Fibroblast of the aortic adventitia (primary cell): ENCODE results near the gene TMEM204. TPM values are rescaled to one million over a fixed set of nuclear protein-coding genes. Genes with fewer than 3 reads are reported as not detected.

Experiments
- DNase-seq: peaks from one replicate; pipeline ENCODE4 v3.0.0-alpha.2; 2010; ENCODE audit warnings: low read depth
- H3K4me3 ChIP-seq: 2 replicates; pipeline ENCODE4 v1.5.1; 2011; ENCODE audit warnings: low read depth, mild to moderate bottlenecking, control low read depth, low read length, moderate library complexity
- CTCF ChIP-seq: IDR thresholded peaks from 2 replicates; pipeline ENCODE4 v1.5.1; 2011; ENCODE audit warnings: mild to moderate bottlenecking, low read length, control low read depth, inconsistent platforms; ENCODE audit not compliant: insufficient read depth
- total RNA-seq: library from RNA; depleted of rRNA; stranded (reverse); fragments of >200 nt; gene quantifications from 2 replicates; pipeline ENCODE4 v1.2.3, GENCODE V29; 2012; ENCODE audit warnings: low replicate concordance

Gene TMEM204
- total RNA-seq, 1 donor: 22.1 TPM

- no peak for TF ChIP-seq CTCF
- H3K4me3 ChIP-seq: no peak overlapping the region
- DNase-seq: no peak
Measured at GRCh38 chr16:1489077-1489476, 44.4 kb upstream of the TMEM204 start.

DNA sequence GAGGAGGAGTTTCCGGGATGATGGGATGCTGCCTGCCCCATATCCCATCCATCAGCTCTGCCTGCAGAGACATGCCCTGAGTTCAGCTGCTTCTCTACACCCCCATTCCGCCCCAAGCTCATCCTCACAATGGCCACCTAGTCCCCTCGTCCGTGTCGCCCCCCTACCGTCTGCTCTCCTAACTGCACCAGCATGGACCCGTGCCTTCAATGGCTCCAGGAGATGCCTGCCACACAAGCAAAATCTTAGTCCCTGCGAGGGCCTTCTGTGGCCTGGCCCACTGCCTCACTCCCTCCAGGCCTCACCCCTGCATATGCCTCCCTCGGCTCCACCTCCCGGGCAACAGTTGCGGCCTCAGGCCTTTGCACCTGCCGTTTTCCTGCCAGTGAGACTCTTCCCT, 42.1 kb upstream of the TMEM204 start:
- H3K4me3 ChIP-seq: no peak overlapping the region
- no peak for TF ChIP-seq CTCF

DNA sequence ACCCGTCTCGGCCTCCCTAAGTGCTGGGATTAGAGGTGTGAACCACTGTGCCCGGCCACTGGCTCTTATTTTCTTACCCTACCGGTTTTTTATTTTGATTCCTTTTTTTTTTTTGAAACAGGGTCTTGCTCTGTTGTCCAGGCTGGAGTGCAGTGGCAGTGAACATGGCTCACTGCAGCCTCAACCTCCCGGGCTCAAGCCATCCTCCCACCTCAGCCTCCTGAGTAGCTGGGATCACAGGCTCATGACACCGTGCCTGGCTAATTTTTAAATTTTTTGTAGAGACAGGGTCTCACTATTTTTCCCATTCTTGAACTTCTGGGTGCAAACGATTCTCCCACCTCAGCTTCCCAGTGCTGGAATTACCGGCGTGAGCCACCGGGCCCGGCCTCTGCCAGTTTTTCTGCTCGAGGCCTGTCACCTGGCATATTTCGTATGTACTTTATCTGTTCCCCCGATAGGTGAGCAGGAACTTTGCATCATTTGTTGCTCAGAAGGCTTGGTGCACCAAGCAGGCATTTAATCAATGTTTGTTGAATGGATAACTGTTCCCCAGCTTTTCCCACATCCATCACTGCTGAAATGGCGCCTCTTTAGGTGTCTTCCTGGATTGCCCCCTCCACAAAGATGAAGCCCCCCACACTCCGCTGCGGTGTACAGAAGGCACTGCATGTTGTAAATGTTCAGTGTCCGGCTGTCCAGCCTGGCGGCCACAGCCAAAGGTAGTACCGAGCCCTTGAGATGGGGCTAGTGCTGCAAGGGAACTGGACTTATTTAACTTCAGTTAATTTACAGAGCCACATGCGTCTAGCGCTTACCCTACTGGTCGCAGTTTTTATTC, 41.2 kb upstream of the TMEM204 start:
- DNase-seq: no peak
- TF ChIP-seq CTCF: no peak
- H3K4me3 ChIP-seq: peak overlapping the region; percentile 62

More for the DNA sequence above, 42.1 kb upstream of the TMEM204 start:
- no peak for DNase-seq

DNA sequence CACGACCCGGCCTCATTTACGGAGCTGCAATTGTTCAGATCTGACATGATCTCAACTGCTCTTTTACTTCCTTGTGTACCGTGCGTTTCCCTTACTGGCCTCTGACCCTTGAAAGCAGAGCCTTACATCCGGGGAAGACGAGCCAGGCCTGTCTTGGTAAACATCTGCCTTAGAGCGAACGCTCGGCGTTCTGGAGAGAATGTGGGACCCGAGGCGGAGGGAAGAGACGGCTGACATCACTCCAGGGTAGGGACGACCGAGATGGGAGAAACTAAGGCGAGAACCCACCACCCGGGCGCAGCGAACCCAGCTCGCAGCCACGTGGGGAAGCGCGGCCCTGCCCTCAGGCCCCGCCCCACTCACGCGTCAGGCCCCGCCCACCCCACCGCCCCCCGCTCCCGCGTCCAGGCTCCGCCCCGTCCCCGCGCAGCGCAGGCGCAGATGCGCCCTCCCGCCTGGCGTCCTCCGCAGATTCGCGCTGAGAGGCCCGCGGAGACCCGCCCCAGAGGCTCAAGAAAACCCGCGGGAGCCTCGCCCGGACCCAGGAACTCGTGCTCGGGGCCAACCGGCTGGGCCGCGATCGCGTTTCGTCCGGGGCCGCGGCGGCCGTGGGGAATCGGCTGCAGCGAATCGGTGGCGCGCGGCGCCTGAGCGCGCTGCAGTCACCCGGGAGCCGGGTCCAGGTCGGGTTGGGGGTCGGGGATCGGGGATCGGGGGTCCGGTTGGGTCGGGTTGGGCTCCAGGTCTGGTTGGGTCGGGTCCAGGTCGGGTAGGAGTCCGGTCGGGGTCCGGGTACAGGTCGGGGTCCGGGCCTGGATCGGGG, 40.3 kb upstream of the TMEM204 start, which contains the start of gene TELO2:
TSS of gene TELO2 (plus strand) at position 438 of the 823 bp plus-strand sequence. CDS start 922 bp downstream, outside the sequence.
- DNase-seq: peak; percentile 80
- no peak for TF ChIP-seq CTCF
- peak within 1 kb of the TSS; percentile 79 for H3K4me3 ChIP-seq

DNA sequence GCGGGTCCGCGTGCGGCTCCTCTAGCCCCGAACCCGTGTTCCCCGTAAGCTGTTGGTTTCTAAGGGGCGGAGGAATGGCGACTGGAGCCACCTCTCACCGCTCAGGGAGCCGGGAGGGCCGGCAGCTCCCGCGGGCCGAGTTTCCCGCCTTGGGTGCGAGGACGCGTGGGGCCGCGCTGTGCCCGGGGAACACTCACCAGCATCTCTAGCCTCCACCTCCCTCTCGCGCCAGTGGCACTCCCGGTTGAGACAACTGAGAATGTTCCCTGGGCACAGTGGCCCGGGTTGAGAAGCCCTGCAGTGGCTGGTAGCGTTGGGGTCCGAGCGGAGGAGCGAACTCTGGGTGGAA, 39.7 kb upstream of the TMEM204 start:
- peak; percentile 23 for DNase-seq
- H3K4me3 ChIP-seq: peak overlapping the region; percentile 79
- TF ChIP-seq CTCF: no peak

GRCh38 chr16:1494129-1494640, 39.3 kb upstream of the TMEM204 start:
- TF ChIP-seq CTCF: peak; percentile 90
- DNase-seq: peak; percentile 83
- H3K4me3 ChIP-seq: peak overlapping the region; percentile 79
